Measurements from ENCODE around the gene CBX4.

GRCh38 chr17:79835470-79835899, 3.8 kb downstream of the CBX4 start:
- TF ChIP-seq, protein P1, sequence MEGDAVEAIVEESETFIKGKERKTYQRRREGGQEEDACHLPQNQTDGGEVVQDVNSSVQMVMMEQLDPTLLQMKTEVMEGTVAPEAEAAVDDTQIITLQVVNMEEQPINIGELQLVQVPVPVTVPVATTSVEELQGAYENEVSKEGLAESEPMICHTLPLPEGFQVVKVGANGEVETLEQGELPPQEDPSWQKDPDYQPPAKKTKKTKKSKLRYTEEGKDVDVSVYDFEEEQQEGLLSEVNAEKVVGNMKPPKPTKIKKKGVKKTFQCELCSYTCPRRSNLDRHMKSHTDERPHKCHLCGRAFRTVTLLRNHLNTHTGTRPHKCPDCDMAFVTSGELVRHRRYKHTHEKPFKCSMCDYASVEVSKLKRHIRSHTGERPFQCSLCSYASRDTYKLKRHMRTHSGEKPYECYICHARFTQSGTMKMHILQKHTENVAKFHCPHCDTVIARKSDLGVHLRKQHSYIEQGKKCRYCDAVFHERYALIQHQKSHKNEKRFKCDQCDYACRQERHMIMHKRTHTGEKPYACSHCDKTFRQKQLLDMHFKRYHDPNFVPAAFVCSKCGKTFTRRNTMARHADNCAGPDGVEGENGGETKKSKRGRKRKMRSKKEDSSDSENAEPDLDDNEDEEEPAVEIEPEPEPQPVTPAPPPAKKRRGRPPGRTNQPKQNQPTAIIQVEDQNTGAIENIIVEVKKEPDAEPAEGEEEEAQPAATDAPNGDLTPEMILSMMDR (IDR thresholded peaks at IDR 0.05): peak; percentile 27
- TF ChIP-seq EZH2 (IDR thresholded peaks at IDR 0.05): no peak
